Tibial artery (tissue), 4 donors: ENCODE results near the gene KDF1.
A peak's percentile ranks its signal among the peaks of the same experiment; 100 is the strongest.

ENCODE experiments used
- DNase-seq, 2 donors: peaks; one replicate each; pipeline ENCODE4 v3.0.0-alpha.2; 2019
- H3K27ac ChIP-seq, 2 donors: fragments of 200-600 bp; sonication (generic) in 1 of 2; 1 replicate in 1 of 2; 2 replicates in 1 of 2; pipeline ENCODE4 v1.5.1; 2018 to 2019; ENCODE audit warnings: mild to moderate bottlenecking in 1 of 2
- H3K27me3 ChIP-seq, 2 donors: fragments of 200-600 bp; sonication (generic) in 1 of 2; one replicate each; pipeline versions ENCODE4 v1.5.1 to v1.6.0; 2016 to 2019
- H3K36me3 ChIP-seq, 3 donors: fragments of 200-600 bp; sonication (generic) in 2 of 3; one replicate each; pipeline ENCODE4 v1.5.1; 2016 to 2019; ENCODE audit warnings: mild to moderate bottlenecking in 2 of 3
- H3K4me1 ChIP-seq, 4 donors: fragments of 200-600 bp; sonication (generic) in 2 of 4; 1 replicate in 3 of 4; 2 replicates in 1 of 4; pipeline ENCODE4 v1.5.1; 2016 to 2019
- H3K4me3 ChIP-seq, 2 donors: fragments of 200-600 bp; sonication (generic) in 1 of 2; 1 replicate in 1 of 2; 2 replicates in 1 of 2; pipeline ENCODE4 v1.5.1; 2018 to 2019; ENCODE audit warnings: mild to moderate bottlenecking in 2 of 2
- H3K9me3 ChIP-seq, 3 donors: fragments of 200-600 bp; sonication (generic) in 1 of 3; one replicate each; pipeline ENCODE4 v1.5.1; 2016 to 2019
- CTCF ChIP-seq, 2 experiments: fragments of 200-600 bp in 1 of 2; fragments of 450-650 bp in 1 of 2; IDR thresholded peaks; one replicate each; pipeline ENCODE4 v1.5.1; 2017 to 2019; ENCODE audit warnings: antibody characterized with exemption in 2 of 2, mild to moderate bottlenecking in 1 of 2, moderate library complexity in 1 of 2
- intact Hi-C: fragments of 100-400 bp; cut with DNase I; formaldehyde crosslinking; loops from one replicate; pipeline ENCODE4 v1.15.0; 2023; ENCODE audit warnings: low total_unique reads

The KDF1 gene

GRCh38 chr1:26921126-26921539 lies 39.1 kb downstream of the KDF1 start:
- Histone ChIP-seq H3K36me3 (peaks cover 14 to 25% (median 16%) of the 10 kb centered on the region in 3 donors), H3K9me3 (no peaks in the 10 kb centered on the region), H3K27ac (peak overlapping the region; percentile 91 to 92), H3K4me1 (peaks cover 0 to 18% (median 16%) of the 10 kb centered on the region in 4 donors), H3K27me3 (no peaks in the 10 kb centered on the region), H3K4me3 (peak overlapping the region; percentile 91 to 95)
- intact Hi-C loops: loop anchor here (2.0 kb wide), 1 partner anchor 20 kb away; the partner anchor contains the start of gene GPATCH3
- no peak for TF ChIP-seq CTCF (IDR thresholded peaks at IDR 0.05)
- DNase-seq: peak in 1 of 2 donors; percentile 24

GRCh38 chr1:26915204-26915842 lies 44.9 kb downstream of the KDF1 start:
- no peak for TF ChIP-seq CTCF (IDR thresholded peaks at IDR 0.05)
- no peak overlapping the region for H3K4me3 ChIP-seq
- H3K27ac ChIP-seq: no peak overlapping the region
- no peak for DNase-seq
- intact Hi-C loops: no loop called here
- no peaks in the 10 kb centered on the region for H3K27me3 ChIP-seq
- H3K36me3 ChIP-seq: no peaks in the 10 kb centered on the region
- no peaks in the 10 kb centered on the region for H3K4me1 ChIP-seq
- H3K9me3 ChIP-seq: no peaks in the 10 kb centered on the region

GRCh38 chr1:26913754-26914619 lies 46.3 kb downstream of the KDF1 start, which contains the start of gene NR0B2:
Gene NR0B2, minus strand, starts transcription at chr1:26913975. Its CDS starts 35 bp downstream, at chr1:26913940.
- Histone ChIP-seq H3K36me3 (no peaks in the 10 kb centered on the region), H3K9me3 (no peaks in the 10 kb centered on the region), H3K27ac (no peak within 1 kb of the TSS), H3K4me1 (no peaks in the 10 kb centered on the region), H3K4me3 (no peak within 1 kb of the TSS), H3K27me3 (no peaks in the 10 kb centered on the region)
- DNase-seq: no peak
- TF ChIP-seq CTCF (IDR thresholded peaks at IDR 0.05): no peak
- intact Hi-C loops: no loop called here

- TF ChIP-seq CTCF (IDR thresholded peaks at IDR 0.05): no peak
- Histone ChIP-seq H3K27ac (no peak overlapping the region), H3K4me3 (no peak overlapping the region), H3K9me3 (no peaks in the 10 kb centered on the region), H3K4me1 (no peaks in the 10 kb centered on the region), H3K36me3 (no peaks in the 10 kb centered on the region), H3K27me3 (no peaks in the 10 kb centered on the region)
- intact Hi-C loops: no loop called here
- no peak for DNase-seq
These were observed 46.9 kb downstream of the KDF1 start for GRCh38 chr1:26913389-26913753.

- H3K9me3 ChIP-seq: no peaks in the 10 kb centered on the region
These were observed 48.1 kb downstream of the KDF1 start for GRCh38 chr1:26912147-26912490.

More at GRCh38 chr1:26912147-26912490, 48.1 kb downstream of the KDF1 start:
- H3K4me3 ChIP-seq: no peak overlapping the region
- H3K27me3 ChIP-seq: no peaks in the 10 kb centered on the region
- H3K36me3 ChIP-seq: no peaks in the 10 kb centered on the region
- TF ChIP-seq CTCF (IDR thresholded peaks at IDR 0.05): no peak
- DNase-seq: no peak
- H3K4me1 ChIP-seq: no peaks in the 10 kb centered on the region
- no peak overlapping the region for H3K27ac ChIP-seq
- intact Hi-C loops: no loop called here
